Peyer's patch (tissue), 4 donors: ENCODE measurements around the gene GPSM1.

Experiments
- CTCF ChIP-seq, 6 experiments: fragments of 450-650 bp in 4 of 6; fragments of 200-600 bp in 2 of 6; sonication (generic) in 1 of 6; IDR thresholded peaks; one replicate each; pipeline ENCODE4 v1.5.1; 2017 to 2019; ENCODE audit warnings: antibody characterized with exemption in 6 of 6, mild to moderate bottlenecking in 3 of 6, moderate library complexity in 1 of 6
- POLR2A ChIP-seq, 2 donors: fragments of 450-650 bp; IDR thresholded peaks; one replicate each; pipeline ENCODE4 v1.5.1; 2017; ENCODE audit warnings: antibody characterized with exemption in 2 of 2, mild to moderate bottlenecking in 2 of 2, moderate library complexity in 2 of 2

GRCh38 chr9:136332482-136332983 lies 5.2 kb downstream of the GPSM1 start:
- TF ChIP-seq POLR2A (IDR thresholded peaks at IDR 0.05) (no peak), CTCF (IDR thresholded peaks at IDR 0.05) (no peak)
